CD4-positive, alpha-beta T cell treated with Interleukin-4 for 1 hour (primary cell): ENCODE results near the gene TLX2.
A peak's percentile ranks its signal among the peaks of the same experiment; 100 is the strongest.
"Not testable (repeated sequence)": the region's sequence is repeated elsewhere in the genome, so short reads cannot be mapped to it uniquely, and the experiment has no call there.

Experiments used
- DNase-seq, 2 donors: peaks; one replicate each; pipeline ENCODE4 v3.0.0-alpha.2; 2020 to 2022

The TLX2 gene

DNA sequence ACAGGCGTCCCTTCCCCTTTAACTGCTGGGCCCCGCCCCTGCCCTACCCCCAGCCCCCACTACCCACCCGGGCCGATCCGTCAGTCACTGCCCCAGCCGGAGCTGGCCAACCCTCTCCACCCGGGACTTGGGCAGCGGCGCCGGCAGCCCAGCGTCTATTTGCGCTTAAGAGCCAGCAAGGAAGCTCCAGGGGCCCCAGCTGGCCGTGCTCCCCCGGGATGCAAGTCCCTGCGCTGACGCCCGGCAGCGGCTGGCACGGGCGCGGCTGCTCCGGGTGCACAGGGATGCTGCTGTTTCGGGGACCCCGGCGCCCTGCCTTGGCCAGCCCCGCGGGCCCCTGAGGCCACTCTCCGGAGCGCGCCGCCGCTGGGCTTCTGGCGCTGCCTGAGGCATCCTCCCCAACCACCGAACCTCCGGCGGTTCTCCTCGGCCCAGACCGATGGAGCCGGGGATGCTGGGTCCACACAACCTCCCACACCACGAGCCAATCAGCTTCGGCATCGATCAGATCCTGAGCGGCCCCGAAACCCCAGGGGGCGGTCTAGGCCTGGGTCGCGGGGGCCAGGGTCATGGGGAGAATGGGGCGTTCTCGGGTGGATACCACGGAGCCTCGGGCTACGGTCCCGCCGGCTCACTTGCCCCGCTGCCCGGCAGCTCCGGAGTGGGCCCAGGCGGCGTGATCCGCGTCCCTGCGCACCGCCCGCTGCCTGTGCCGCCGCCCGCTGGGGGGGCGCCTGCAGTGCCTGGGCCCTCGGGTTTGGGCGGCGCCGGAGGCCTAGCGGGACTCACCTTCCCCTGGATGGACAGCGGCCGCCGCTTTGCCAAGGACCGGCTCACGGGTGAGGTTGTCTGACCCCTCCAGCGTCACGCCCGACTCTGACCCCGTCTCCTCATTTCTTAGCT, at the start of gene TLX2:
TLX2 (plus strand) TSS at position 83 of the 903 bp plus-strand sequence; CDS start at position 440, 357 bp downstream.
- DNase-seq, result no peak

DNA sequence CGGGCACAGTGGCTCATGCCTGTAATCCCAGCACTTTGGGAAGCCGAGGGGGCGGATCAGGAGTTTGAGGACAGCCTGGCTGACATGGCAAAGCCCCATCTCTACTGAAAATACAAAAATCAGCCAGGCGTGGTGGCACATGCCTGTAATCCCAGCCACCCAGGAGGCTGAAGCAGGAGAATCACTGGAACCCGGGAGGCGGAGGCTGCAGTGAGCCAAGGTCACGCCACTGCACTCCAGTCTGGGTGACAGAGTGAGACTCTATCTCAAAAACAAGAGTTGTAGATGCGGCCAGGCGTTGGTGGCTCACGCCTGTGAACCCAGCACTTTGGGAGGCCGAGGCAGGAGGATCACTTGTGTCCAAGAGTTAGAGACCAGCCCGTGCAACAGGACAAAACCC, 43.5 kb upstream of the TLX2 start:
- not testable (repeated sequence) for DNase-seq

DNA sequence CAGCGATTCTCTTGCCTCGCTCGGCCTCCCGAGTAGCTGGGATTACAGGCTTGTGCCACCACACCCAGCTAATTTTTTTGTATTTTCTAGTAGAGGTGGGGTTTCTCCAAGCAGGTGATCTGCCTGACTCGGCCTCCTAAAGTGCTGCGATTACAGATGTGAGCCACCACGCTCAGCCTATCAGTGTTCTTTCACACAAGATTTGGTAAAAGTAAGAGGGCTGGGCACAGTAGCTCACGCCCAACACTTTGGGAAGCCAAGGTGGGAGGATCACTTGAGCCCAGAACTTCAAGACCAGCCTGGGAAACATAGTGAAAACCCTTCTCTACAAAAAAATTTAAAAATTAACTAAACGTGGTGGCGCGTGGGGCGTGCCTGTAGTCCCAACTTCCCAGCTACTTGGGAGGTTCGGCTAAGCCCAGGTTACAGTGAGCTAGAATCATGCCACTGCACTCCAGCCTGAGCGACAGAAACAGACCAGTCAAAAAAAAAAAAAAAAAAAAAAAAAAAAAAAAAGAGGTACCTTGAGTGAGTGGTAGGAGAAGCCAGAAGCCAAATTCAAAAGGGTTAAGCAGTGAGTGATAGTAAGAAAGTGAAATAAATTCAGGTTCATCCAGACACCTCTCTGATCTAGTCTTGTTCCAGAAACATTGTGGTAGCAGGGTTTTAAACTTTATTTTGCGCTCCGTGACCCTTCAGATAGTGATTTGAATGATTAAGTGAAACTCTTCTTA, 42.8 kb upstream of the TLX2 start:
- DNase-seq, result no peak

DNA sequence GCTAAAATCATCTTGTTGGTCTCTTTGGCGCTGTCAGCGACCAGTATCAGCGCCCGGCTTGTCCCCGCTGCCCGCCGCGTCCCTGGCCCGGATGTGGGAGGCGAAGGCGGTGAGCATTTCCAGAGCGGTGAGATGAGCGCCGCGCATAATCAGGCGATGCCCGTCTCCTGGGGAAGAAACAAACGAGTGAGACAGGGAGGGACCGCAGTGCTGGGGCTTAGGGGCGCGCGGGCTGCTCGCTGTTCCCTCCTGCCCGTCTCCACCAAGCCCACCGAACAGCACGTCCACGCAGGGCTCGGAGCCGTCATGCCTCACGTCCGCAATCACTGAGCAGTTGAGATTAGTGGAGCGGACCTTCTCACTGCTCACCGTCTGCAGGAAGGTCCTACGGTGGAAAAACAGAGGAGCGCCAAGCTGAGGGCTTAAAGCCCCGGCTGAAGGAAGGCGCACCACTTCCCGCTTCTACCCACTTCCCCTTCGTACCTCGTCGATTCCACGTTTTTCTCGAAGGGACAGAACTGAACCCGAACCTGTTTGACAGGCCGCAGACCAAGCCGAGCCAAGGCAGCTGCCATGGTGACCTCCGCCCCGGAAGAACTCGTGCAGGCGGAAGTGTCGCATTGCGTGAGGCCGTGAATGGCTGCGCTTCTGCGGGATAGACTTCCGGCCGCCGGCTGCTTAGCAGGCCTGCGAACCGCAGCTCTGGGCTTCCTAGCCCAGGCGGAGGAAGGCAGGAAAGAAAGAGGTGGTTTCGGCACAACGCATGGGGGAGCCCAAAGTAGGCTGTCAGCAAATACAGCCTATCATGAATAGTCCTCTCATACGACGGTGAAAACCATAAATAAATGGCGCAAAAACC, 41.9 kb upstream of the TLX2 start, which contains the start of gene MRPL53:
MRPL53 (minus strand) TSS at position 595 of the 859 bp plus-strand sequence; CDS start at position 575, 20 bp downstream.
- peak; percentile 95 to 96 for DNase-seq

DNA sequence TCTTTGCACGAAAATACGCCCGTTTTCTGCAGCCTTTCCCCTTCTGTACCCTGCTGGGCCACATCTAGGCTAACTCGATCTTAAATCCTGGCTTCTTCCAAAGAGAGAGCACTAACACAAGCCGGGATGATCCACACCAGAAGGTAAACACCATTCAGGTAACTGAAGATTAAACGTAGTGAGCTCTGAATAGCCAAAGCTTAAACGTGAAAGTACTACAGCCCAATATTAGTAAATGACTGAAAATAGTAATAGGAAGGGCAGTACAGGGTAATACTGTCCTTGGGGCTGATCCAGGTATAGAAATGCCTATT, 41.3 kb upstream of the TLX2 start:
- DNase-seq, result no peak

DNA sequence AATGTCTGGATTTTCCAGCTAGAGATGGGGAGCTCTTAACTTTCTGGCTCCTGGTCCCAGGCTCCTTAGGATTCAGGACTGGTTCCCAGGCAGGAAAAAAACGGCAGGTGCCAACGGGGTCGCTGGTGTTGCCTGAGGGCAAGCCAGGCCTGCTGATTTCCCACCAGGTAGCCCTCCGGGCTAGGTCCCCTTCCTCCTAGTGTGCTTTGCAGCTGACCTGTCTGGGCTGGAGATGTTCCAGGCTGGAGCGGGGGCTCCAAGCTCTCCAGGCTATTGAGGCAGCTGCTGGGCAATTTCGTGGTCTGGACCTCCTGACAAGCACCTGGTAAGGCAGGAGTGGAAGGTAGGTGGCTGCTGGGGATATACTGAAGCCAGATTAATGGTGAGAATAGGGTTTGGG, 39.8 kb upstream of the TLX2 start:
- no peak for DNase-seq

DNA sequence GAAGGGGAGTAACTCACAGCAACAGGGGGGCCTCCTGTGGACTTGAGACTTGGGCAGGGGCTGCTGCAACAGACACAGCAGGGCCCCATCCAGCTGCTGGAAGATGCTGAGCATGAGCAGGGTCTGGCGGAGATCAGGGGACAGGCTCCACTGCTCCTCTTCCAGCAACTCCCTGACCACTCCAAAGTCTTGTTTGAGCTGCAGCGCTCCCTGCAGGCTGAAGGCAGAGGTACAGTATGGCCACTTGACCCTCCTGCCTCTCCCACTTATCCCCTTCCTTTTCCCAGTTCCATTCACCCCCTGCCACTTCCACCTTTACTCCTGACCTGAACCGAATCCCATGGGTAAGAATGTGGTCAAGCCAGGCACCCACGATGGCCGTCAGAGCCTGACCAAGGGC, 39.4 kb upstream of the TLX2 start:
- DNase-seq, result no peak

DNA sequence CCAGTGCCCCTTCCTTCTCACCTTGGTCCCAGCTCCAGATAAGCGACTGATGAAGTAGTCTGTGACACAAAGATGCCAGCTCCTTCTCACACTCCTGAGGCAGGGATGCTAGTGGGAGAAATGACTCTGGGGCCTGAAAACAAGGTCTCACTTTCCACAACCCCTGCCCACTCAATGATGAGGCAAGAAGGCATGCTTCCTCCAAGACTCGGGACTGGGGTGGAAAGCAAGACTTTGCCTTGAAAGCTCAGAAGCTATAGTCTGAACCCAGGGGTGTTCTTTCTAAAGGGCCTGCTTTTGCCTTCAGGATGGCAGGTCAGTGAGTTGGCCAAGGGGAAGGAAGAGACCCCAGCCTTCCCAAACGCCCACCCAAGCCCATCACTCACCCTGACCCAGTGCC, 32.8 kb upstream of the TLX2 start:
- DNase-seq, result no peak

DNA sequence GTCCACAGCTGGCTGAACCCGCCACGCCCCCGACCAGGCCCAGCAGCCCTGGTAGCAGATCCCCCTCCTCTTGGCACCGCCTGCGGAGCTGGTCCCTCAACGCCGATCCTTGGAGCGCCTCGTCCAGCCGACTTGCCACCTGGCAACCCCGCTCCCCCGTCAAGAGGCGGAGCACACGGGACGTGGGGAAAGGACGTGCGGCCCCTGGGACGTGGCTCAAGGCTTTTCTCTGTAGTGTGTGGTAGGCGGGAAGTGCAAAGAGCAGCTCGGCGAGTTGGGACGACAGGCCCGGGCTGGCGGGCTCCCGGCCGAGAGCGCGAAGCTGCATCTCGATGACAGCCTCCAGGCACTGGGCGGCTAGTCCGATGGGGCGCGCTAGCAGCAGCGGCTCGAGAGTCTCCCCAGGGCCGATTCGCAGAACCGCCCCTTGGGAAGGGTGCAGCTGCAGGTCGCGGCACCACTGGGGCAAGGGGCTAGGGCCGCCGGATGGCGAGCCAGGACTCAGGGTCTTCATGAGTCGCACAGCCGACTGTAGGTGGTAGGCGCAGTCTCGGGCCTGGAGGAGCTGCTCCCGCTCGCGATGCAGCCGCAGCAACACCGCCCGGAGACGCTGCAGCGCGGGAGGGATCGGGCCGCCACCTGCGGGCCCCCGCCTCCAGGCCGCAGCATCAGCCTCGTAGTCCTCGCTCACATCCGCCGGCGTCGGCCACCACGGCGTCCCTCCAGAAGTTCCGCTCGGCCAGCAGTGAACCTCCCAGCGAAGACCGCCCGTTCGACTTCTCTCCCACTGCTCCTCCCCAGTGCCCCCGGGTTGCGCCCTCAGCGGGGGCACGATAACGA, 32.1 kb upstream of the TLX2 start:
- peak; percentile 63 to 68 for DNase-seq

DNA sequence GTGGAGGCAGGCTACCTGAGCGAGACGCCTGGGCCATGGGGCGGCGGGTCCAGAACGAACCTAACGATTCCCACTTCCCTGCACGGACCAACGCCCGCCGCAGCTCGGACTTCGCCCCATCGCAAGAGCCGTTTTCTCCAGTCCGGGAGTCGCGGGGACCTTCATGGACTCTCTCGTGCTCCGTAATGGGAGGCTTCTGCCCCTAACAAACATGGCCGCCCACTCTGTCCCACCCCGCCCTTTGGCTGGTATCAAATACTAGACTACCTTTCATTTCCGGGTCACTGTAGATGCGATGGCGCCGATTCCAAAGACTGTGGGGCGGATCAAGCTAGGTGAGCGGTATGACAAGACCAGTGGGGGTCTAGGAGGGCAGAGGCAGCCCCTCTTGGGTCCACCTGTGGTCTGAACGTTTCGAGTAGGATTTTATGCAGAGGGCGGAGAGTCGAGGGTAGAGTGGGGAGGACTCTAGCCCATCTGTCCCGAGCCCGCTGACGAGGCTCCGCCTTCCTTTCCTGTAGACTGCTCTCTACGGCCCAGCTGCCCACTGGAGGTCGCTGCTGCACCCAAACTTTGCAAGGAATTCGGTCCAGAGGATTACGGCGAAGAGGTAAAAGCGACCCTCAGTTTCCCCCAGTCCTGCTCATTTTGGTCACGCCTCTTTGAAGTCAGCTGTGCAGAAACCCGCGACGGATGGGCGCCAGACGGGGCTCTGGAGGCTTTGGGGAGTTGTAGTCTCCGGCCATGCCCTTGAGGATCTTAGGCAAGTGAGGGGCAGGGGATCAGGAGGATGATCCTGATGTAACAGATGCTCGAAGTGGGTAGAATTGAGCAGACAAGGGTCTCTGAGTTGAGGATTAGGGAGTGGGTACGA, 31.2 kb upstream of the TLX2 start, which contains the start of the genes CCDC142 and TTC31:
CCDC142 (minus strand) TSS at position 198 of the 874 bp plus-strand sequence; CDS start at position 37, 161 bp downstream.
TTC31 (plus strand) TSS at position 281 of the 874 bp plus-strand sequence; CDS start at position 296, 15 bp downstream.
- DNase-seq, result peak; percentile 95 to 96

DNA sequence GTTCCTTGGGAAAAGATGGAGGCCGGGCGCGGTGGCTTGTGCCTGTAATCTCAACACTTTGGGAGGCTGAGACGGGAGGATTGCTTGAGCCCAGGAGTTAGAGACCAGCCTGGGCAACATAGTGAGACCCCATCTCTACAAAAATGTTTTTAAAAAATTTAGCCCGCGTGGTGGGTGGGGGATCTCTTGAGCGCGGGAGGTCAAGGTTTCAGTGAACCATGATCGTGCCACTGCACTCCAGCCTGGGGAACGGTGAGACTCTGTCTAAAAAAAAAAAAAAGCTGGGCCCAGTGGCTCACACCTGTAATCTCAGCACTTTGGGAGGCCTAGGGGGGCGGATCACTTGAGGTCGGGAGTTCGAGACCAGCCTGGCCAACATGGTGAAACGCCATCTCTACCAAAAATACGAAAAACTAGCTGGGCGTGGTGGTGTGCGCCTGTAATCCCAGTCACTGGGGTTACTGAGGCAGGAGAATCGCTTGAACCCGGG, 30.5 kb upstream of the TLX2 start:
- not testable (repeated sequence) for DNase-seq

DNA sequence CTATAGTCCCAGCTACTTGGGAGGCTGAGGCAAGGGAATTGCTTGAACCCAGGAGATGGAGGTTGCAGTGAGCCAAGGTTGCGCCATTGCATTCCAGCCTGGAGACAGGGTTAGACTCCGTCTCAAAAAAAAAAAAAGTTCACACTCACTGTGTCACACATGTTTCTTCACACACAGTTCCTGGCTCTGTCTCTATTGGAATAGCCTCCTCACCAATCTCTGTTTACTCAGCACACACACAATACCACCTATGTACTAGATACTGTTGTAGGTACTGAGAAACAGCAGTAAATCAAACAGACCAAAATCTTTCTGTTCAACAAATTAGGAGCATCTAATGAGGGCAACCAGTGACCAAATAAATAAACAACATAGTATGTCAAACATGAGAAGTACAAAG, 28.1 kb upstream of the TLX2 start:
- no peak for DNase-seq

DNA sequence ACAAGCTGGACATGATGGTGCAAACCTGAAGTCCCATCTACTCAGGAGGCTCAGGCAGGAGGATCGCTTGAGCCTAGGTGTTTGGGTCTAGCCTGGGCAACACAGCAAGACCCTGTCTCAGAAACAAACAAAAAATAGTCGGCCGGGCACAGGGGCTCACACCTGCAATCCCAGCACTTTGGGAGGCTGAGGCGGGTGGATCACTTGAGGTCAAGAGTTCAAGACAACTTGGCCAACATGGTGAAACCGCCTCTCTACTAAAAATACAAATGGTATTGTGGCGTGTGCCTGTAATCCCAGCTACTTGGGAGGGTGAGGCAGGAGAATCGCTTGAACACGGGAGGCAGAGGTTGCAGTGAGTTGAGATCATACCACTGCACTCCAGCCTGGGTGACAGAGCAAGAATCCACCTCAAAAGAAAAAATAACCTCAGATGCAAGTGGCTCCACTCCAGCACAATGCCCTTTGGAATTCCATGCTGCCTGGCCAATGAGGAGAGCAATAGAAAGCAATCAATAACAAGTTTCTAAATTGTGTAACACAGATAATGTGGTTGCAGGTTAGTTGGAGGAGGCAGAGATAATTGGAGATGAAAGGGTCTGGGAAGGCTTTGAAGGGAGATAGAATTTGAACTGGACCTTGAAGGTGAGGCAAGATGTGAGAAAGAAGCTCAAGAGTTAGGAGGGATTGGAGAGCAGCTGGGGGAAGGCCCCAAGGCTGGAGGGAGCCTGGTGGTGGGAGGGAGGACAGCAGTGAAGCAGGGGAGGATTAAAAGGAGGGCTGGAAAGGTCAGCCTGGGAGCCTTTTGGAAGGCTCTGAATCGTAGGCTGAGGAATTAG, 25.4 kb upstream of the TLX2 start:
- DNase-seq, result no peak

DNA sequence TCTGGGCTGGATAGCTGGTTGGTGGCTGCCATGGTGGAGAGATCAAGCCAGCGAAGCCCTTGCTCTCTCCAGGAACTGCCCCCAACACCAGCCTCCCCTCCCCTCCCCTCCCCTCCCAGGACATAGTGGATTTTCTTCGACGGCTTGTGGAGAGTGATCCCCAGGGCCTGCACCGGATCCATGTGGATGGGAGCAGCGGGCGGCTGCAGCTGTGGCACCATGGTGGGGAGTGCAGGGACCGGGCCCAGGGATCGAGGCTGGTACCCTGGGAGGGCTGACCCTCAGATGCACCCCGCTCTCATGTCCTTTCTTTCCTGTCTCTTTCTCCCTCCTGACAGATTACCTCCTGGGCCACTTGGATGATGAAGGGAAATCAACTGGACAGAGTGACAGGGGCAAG, 24.3 kb upstream of the TLX2 start:
- no peak for DNase-seq

DNA sequence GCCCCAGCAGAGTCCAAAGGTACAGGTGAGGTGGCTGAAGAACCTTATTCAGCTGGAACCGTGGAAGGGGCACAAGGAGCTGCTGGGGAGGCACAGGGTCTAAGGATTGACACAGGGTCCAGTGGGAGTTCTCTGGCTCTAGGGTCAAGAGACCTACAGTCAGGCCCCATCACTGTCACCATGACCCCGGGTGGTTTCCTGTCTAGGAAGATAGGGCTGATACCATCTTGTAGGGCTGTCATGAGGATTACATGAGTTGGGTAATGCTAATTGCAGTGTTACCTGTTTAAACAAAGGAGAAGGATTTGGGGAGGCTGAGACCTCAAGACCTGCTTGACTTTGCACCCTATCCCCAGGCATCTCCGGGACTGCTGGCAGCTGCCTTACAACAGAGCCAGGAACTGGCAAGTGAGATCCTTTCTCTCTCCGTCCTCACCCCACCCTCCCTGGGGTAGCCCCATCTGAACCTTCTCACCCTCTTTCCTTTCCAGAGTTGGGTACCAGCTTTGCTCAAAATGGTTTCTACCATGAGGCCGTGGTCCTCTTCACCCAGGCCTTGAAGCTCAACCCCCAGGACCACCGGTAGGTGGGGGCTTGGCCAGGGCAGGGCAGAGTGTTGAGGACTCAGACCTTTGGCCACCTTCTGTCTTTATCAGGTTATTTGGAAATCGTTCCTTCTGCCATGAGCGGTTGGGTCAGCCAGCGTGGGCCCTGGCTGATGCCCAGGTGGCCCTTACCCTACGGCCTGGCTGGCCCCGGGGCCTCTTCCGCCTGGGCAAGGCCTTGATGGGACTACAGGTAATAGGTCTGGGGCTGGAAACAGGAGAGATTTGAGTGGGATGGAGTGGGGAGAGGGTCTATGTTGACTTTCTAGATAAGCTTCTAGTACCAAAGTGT, 22.4 kb upstream of the TLX2 start:
- no peak for DNase-seq

DNA sequence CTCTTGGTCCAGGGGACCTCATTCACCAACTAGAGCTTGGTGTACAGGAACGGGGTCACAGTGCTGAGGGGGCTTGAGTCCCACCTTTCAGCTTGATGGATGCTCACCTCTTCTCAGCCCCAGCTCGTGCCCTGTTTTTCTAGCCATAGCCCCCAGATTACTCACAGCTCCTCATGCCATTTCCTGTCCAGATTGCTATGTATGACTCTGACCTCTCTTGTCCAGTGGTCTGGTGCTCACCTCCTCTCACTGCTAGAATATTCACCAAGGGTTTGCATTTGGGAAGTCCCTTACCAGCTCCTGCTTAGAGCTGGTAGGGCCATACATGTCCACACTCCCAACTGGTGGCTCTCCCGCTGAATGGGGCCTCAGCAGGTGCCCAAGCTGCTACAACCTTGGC, 20.7 kb upstream of the TLX2 start:
- no peak for DNase-seq

DNA sequence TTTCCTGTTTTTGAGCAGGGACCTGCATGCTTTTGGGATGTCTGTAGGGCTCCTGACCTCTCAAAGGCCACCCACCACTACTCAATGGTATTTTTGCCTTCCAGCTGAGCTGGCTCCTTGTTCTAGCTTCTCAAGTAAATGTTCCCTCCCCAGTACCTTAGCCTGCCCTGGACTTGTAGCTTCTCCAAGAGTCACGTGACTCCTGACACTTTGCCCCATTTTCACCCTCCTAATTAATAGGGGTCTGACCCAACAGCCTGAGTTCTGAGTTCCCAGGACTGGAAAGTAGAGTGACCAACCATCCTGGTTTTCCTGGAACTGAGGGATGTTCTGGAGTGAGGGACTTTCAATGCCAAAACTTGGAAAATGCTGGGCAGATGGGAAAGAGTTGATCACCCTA, 18.8 kb upstream of the TLX2 start:
- no peak for DNase-seq

DNA sequence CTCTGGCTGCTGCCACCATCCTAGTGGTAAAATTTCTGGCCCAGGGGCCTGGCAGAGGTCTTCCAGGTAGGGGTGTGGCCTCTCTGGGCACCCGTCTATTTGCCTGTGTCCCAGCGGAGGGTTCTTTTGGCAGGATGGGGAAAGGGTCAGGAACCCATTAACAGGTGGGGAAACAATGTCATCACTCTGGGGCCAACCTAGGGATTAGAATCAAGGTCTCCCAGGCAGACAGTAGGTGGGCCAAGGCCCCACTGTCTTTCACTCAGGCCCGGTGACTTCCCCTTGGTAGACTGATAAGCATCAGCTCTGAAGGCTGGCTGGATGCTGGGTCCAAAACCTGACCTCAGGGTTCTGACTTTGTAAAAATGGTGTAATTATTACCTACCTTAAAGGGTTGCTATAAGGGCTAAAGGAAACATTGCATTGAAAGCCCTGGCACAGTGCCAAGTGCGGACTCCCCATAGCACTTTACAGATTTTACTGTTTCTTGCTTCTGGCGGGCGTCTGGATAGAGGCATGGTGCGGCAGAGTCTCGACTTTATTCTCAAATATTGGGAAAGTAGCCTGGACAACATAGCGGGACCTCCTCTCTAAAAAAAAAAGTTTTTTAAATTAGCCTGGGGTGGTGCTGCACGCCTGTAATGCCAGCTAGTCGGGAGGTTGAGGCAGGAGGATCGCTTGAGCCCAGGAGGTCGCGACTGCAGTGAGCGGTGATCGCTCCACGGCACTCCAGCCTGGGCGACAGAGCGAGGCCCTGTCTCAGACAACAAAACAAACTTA, 17.1 kb upstream of the TLX2 start:
- no peak for DNase-seq
